GM12878 (cell line): ENCODE results near the gene PCDHGC4. TPM values are rescaled to one million over a fixed set of nuclear protein-coding genes. Genes with fewer than 3 reads are reported as not detected.

Experiments
- ATAC-seq: fragments of 200-7000 bp; cut with Tn5 transposase; 3 replicates; pipeline ENCODE4 v1.9.1; 2020; ENCODE audit warnings: mild to moderate bottlenecking, moderate library complexity
- BruUV-seq: library from RNA; stranded (reverse); fragments of 400-500 nt; replicated peaks from 2 replicates; lab custom pipeline; 2021; lab: Mats Ljungman, UMichigan
- CTCF ChIA-PET: fragments of 300-600 bp; sonication (Branson Sonifier 250); formaldehyde crosslinking; extraction: SDS; loops from one replicate; lab custom pipeline; 2021; ENCODE audit warnings: inconsistent platforms; lab: Yijun Ruan, JAX
- POLR2A ChIA-PET: fragments of 350-600 bp; formaldehyde crosslinking; extraction: SDS; loops from one replicate; lab custom pipeline; 2021; ENCODE audit warnings: inconsistent platforms; lab: Charles Lee
- RAD21 ChIA-PET: fragments of 300-600 bp; sonication (Branson Sonifier 250); formaldehyde crosslinking; loops from one replicate; lab custom pipeline; 2023; ENCODE audit warnings: antibody characterized with exemption; ENCODE audit not compliant: unreplicated experiment; lab: Charles Lee
- SMC1A ChIA-PET: fragments of 300-600 bp; sonication (Branson Sonifier 250); formaldehyde crosslinking; loops from one replicate; lab custom pipeline; 2023; ENCODE audit not compliant: unreplicated experiment, uncharacterized antibody; lab: Charles Lee
- DNase-seq: peaks from one replicate; pipeline ENCODE4 v3.0.0-alpha.2; 2011; ENCODE audit warnings: low read depth, low spot score
- FAIRE-seq: peaks from 3 replicates; lab custom pipeline; 2011; peaks lifted over from hg19 to GRCh38; lab: Jason Lieb, UNC
- H2AFZ ChIP-seq: 2 replicates; pipeline ENCODE4 v1.6.0; 2011; ENCODE audit warnings: low read depth, low read length, control low read depth; ENCODE audit not compliant: control insufficient read depth
- H3K27ac ChIP-seq: 2 replicates; pipeline ENCODE4 v1.5.1; 2011; ENCODE audit warnings: control low read depth; ENCODE audit not compliant: control insufficient read depth, insufficient read depth
- H3K27me3 ChIP-seq, 2 experiments: replicated peaks in 1 of 2; 2 replicates each; pipeline versions ENCODE4 v1.6.0 to v1.6.1; 2011; ENCODE audit warnings: low read length in 1 of 2; ENCODE audit not compliant: control insufficient read depth in 2 of 2, insufficient read depth in 2 of 2
- H3K36me3 ChIP-seq, 2 experiments: 2 replicates each; pipeline ENCODE4 v1.5.1; 2011; ENCODE audit warnings: low read length in 1 of 2; ENCODE audit not compliant: control insufficient read depth in 2 of 2, insufficient read depth in 2 of 2
- H3K4me1 ChIP-seq: 2 replicates; pipeline ENCODE4 v1.6.1; 2011; ENCODE audit warnings: mild to moderate bottlenecking, low read length, moderate library complexity, mixed read lengths; ENCODE audit not compliant: control insufficient read depth, insufficient read depth
- H3K4me2 ChIP-seq: 2 replicates; pipeline ENCODE4 v1.6.0; 2011; ENCODE audit warnings: control low read depth; ENCODE audit not compliant: control insufficient read depth, insufficient read depth
- H3K4me3 ChIP-seq: fragments of 200-600 bp; sonication (generic); 2 replicates; pipeline ENCODE4 v1.5.1; 2016
- H3K79me2 ChIP-seq: 2 replicates; pipeline ENCODE4 v1.6.0; 2011; ENCODE audit warnings: low read length; ENCODE audit not compliant: control insufficient read depth, insufficient read depth
- H3K9ac ChIP-seq: 2 replicates; pipeline ENCODE4 v1.8.0; 2011; ENCODE audit warnings: low read length, control low read depth, mixed read lengths; ENCODE audit not compliant: control insufficient read depth, insufficient read depth
- H3K9me3 ChIP-seq: replicated peaks from 3 replicates; pipeline ENCODE4 v1.5.1; 2011; ENCODE audit warnings: mild to moderate bottlenecking, low read length; ENCODE audit not compliant: control insufficient read depth, insufficient read depth
- H4K20me1 ChIP-seq: 2 replicates; pipeline ENCODE4 v1.6.0; 2011; ENCODE audit not compliant: control insufficient read depth, insufficient read depth
- BHLHE40 ChIP-seq, 2 experiments: fragments of 450-650 bp in 1 of 2; IDR thresholded peaks; 2 replicates each; pipeline ENCODE4 v1.6.1; 2011 to 2017; ENCODE audit warnings: low read depth in 2 of 2, borderline replicate concordance in 1 of 2, improper control_type of control experiment in 1 of 2, low read length in 1 of 2, mild to moderate bottlenecking in 1 of 2
- BRCA1 ChIP-seq: IDR thresholded peaks from 2 replicates; pipeline ENCODE4 v1.6.1; 2011; ENCODE audit warnings: low read depth, low read length, improper control_type of control experiment
- EGR1 ChIP-seq, 2 experiments: IDR thresholded peaks; 1 replicate in 1 of 2; 2 replicates in 1 of 2; pipeline ENCODE4 v1.6.1; 2011 to 2012; ENCODE audit warnings: low read depth in 2 of 2, low read length in 2 of 2, borderline replicate concordance in 1 of 2, mild to moderate bottlenecking in 1 of 2, moderate library complexity in 1 of 2
- PBX3 ChIP-seq: IDR thresholded peaks from 2 replicates; pipeline ENCODE4 v1.6.1; 2011; ENCODE audit warnings: mild to moderate bottlenecking, low read depth, low read length, moderate library complexity; ENCODE audit not compliant: insufficient replicate concordance
- PKNOX1 ChIP-seq: fragments of 450-650 bp; IDR thresholded peaks from 2 replicates; pipeline ENCODE4 v1.6.1; 2016; ENCODE audit warnings: mild to moderate bottlenecking
- POLR2AphosphoS2 ChIP-seq: IDR thresholded peaks from 2 replicates; pipeline ENCODE4 v1.6.1; 2011; ENCODE audit warnings: low read depth, mild to moderate bottlenecking, low read length, improper control_type of control experiment, moderate library complexity
- RAD51 ChIP-seq: fragments of 450-650 bp; IDR thresholded peaks from 2 replicates; pipeline ENCODE4 v1.6.1; 2016; ENCODE audit warnings: moderate library complexity, mild to moderate bottlenecking, inconsistent platforms
- YBX1 ChIP-seq: fragments of 450-650 bp; IDR thresholded peaks from 2 replicates; pipeline ENCODE4 v1.6.1; 2016; ENCODE audit warnings: antibody characterized with exemption
- YY1 ChIP-seq: IDR thresholded peaks from 2 replicates; pipeline ENCODE4 v1.6.1; 2011; ENCODE audit warnings: low read depth, mild to moderate bottlenecking, low read length
- ZSCAN29 ChIP-seq: fragments of 450-650 bp; IDR thresholded peaks from 2 replicates; pipeline ENCODE4 v1.6.1; 2017; ENCODE audit warnings: mild to moderate bottlenecking, moderate library complexity
- WGBS: methylation state at CpG from one replicate; pipeline ENCODE4 v1.1.6; 2016; ENCODE audit warnings: low lambda C conversion rate; ENCODE audit not compliant: insufficient replicate concordance, insufficient coverage; ENCODE audit errors: missing lambda C conversion rate; 5-methylcytosine and 5-hydroxymethylcytosine counted together
- in situ Hi-C: fragments of 300-500 bp; cut with MboI; formaldehyde crosslinking; loops from 9 replicates; pipeline ENCODE4 v1.14.3; 2018; ENCODE audit warnings: mixed read lengths
- intact Hi-C: fragments of 100-400 bp; cut with micrococcal nuclease; formaldehyde crosslinking; loops from one replicate; pipeline ENCODE4 v1.14.2; 2022; ENCODE audit not compliant: unreplicated experiment
- polyA plus RNA-seq, 11 experiments: library from polyadenylated mRNA; depleted of rRNA in 4 of 11; unstranded in 6 of 11; stranded (reverse) in 5 of 11; fragments of >200 nt; fragmentation: Nextera tagmentation in 4 of 11; fragmentation: Illumina TruSeq in 1 of 11; extraction: Ambion mirVana in 4 of 11; extraction: Trizol in 1 of 11; gene quantifications; 1 replicate in 1 of 11; 2 replicates in 10 of 11; pipeline versions ENCODE4 v1.2.1 to v1.2.3, GENCODE V29; 2011 to 2016; ENCODE audit warnings: inconsistent platforms in 2 of 11, missing spikeins in 2 of 11, low read depth in 1 of 11
- total RNA-seq, 4 experiments: library from RNA; depleted of rRNA in 3 of 4; stranded (reverse); fragments of >200 nt in 3 of 4; fragmentation: Illumina TruSeq in 1 of 4; extraction: Trizol in 1 of 4; gene quantifications; 2 replicates each; pipeline versions ENCODE4 v1.2.1 to v1.2.3, GENCODE V29; 2013 to 2021
- TF ChIP-seq, protein P1 (sequence below), 3 experiments: IDR thresholded peaks in 2 of 3; conservative IDR thresholded peaks in 1 of 3; 2 replicates each; pipeline ENCODE4 v1.5.1; 2011; ENCODE audit warnings: low read depth in 3 of 3, low read length in 3 of 3, mild to moderate bottlenecking in 3 of 3, control low read depth in 2 of 3, moderate library complexity in 2 of 3, inconsistent platforms in 1 of 3, mixed read lengths in 1 of 3; ENCODE audit not compliant: control insufficient read depth in 2 of 3, insufficient read depth in 1 of 3; ENCODE audit errors: extremely low read depth in 1 of 3
- TF ChIP-seq, protein P2 (sequence below): fragments of 450-650 bp; IDR thresholded peaks from 2 replicates; pipeline ENCODE4 v1.6.1; 2017; ENCODE audit warnings: mild to moderate bottlenecking, moderate library complexity

Gene PCDHGC4
- total and polyA plus RNA-seq, 10 of the 15 experiments (the other 5 are each of a cell fraction or from before 2014, with no cell fraction given): 0.04 to 1.2 (median 0.52) TPM

GRCh38 chr5:141512911-141513626, 28.2 kb downstream of the PCDHGC4 start:
- ChIA-PET SMC1A (interaction anchor here (0.7 to 10.8 kb wide), 19 partner anchors 9 to 143 kb away, joined by 3 to 176 read pairs (median 5); partner anchors contain the start of genes DIAPH1, PCDHGA10, PCDHGA11 and PCDHGA12), RAD21 (interaction anchor here (0.6 to 11.6 kb wide), 12 partner anchors 10 to 111 kb away, joined by 3 to 109 read pairs (median 9); partner anchors contain the start of genes DIAPH1, PCDHGA11, PCDHGA12 and PCDHGB7), POLR2A (interaction anchor here (0.5 to 2.5 kb wide), 6 partner anchors 11 to 722 kb away, joined by 3 to 10 read pairs (median 4); partner anchors contain the start of gene PCDHGA10), CTCF (interaction anchor here (0.5 to 11.9 kb wide), 27 partner anchors 10 to 484 kb away, joined by 3 to 213 read pairs (median 9); partner anchors contain the start of genes FCHSD1, PCDHGA10, PCDHGA11 and PCDHGA12)
- intact Hi-C loops: loop anchor here (1.0 to 5.0 kb wide), 4 partner anchors 37 to 124 kb away; partner anchors contain the start of genes HDAC3, PCDHGA11, PCDHGA12 and RELL2
- WGBS: under 1% methylated on average over 42 of the region's 43 CpGs
- BruUV-seq: no TSS peak
- Histone ChIP-seq H3K27ac (peak overlapping the region; percentile 90), H3K9ac (peak overlapping the region; percentile 25), H3K36me3 (peaks cover 7 to 16% of the 10 kb centered on the region in 2 experiments), H2AFZ (peak overlapping the region; percentile 13), H3K27me3 (no peaks in the 10 kb centered on the region), H3K79me2 (peaks cover 15% of the 10 kb centered on the region), H3K4me1 (peaks cover 70% of the 10 kb centered on the region), H3K4me2 (peak overlapping the region; percentile 89), H4K20me1 (no peaks in the 10 kb centered on the region), H3K4me3 (peak overlapping the region; percentile 69), H3K9me3 (no peaks in the 10 kb centered on the region)
- no peak for FAIRE-seq
- DNase-seq: no peak
- in situ Hi-C loops: no loop called here
- peak; percentile 8 for ATAC-seq
- TF ChIP-seq BRCA1 (no peak), PBX3 (peak; percentile 48), EGR1 (IDR thresholded peaks at IDR 0.05; ENCODE audit: borderline replicate concordance in 1 of 2, low read depth in 2 of 2, low read length in 2 of 2) (peak in 1 of 2 experiments; percentile 65; a peak in 2 of 3 replicates), YBX1 (no peak), POLR2AphosphoS2 (0 out of 2 replicates have a peak, but pooled peaks have one; percentile 49), RAD51 (no peak), YY1 (peak; percentile 30; the same call in 1 of the 2 replicates), BHLHE40 (IDR thresholded peaks at IDR 0.05; ENCODE audit: borderline replicate concordance in 1 of 2, low read depth in 2 of 2, low read length in 1 of 2) (peak in 1 of 2 experiments; percentile 15; a peak in 1 of 4 replicates), ZSCAN29 (no peak), PKNOX1 (no peak)
- TF ChIP-seq, protein P1, sequence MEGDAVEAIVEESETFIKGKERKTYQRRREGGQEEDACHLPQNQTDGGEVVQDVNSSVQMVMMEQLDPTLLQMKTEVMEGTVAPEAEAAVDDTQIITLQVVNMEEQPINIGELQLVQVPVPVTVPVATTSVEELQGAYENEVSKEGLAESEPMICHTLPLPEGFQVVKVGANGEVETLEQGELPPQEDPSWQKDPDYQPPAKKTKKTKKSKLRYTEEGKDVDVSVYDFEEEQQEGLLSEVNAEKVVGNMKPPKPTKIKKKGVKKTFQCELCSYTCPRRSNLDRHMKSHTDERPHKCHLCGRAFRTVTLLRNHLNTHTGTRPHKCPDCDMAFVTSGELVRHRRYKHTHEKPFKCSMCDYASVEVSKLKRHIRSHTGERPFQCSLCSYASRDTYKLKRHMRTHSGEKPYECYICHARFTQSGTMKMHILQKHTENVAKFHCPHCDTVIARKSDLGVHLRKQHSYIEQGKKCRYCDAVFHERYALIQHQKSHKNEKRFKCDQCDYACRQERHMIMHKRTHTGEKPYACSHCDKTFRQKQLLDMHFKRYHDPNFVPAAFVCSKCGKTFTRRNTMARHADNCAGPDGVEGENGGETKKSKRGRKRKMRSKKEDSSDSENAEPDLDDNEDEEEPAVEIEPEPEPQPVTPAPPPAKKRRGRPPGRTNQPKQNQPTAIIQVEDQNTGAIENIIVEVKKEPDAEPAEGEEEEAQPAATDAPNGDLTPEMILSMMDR (IDR thresholded peaks at IDR 0.05 in 2 of 3, conservative IDR thresholded peaks at IDR 0.05 in 1 of 3; ENCODE audit: control insufficient read depth in 2 of 3, extremely low read depth in 1 of 3, insufficient read depth in 1 of 3, low read depth in 3 of 3, low read length in 3 of 3): no peak
- TF ChIP-seq, protein P2, sequence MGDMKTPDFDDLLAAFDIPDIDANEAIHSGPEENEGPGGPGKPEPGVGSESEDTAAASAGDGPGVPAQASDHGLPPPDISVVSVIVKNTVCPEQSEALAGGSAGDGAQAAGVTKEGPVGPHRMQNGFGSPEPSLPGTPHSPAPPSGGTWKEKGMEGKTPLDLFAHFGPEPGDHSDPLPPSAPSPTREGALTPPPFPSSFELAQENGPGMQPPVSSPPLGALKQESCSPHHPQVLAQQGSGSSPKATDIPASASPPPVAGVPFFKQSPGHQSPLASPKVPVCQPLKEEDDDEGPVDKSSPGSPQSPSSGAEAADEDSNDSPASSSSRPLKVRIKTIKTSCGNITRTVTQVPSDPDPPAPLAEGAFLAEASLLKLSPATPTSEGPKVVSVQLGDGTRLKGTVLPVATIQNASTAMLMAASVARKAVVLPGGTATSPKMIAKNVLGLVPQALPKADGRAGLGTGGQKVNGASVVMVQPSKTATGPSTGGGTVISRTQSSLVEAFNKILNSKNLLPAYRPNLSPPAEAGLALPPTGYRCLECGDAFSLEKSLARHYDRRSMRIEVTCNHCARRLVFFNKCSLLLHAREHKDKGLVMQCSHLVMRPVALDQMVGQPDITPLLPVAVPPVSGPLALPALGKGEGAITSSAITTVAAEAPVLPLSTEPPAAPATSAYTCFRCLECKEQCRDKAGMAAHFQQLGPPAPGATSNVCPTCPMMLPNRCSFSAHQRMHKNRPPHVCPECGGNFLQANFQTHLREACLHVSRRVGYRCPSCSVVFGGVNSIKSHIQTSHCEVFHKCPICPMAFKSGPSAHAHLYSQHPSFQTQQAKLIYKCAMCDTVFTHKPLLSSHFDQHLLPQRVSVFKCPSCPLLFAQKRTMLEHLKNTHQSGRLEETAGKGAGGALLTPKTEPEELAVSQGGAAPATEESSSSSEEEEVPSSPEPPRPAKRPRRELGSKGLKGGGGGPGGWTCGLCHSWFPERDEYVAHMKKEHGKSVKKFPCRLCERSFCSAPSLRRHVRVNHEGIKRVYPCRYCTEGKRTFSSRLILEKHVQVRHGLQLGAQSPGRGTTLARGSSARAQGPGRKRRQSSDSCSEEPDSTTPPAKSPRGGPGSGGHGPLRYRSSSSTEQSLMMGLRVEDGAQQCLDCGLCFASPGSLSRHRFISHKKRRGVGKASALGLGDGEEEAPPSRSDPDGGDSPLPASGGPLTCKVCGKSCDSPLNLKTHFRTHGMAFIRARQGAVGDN: peak; percentile 21; the same call in 1 of the 2 replicates
